GM19467 (cell line): ENCODE measurements around the gene AASDH.
"Not testable (repeated sequence)": the region's sequence is repeated elsewhere in the genome, so short reads cannot be mapped to it uniquely, and the experiment has no call there.

Experiments used
- ATAC-seq: cut with Tn5 transposase; IDR thresholded peaks from one replicate; pipeline ENCODE4 v1.9.1; 2021; ENCODE audit warnings: mild to moderate bottlenecking, moderate library complexity; ENCODE audit not compliant: unreplicated experiment

AASDH gene

GRCh38 chr4:56405016-56405415, 17.7 kb upstream of the AASDH start:
- ATAC-seq = no peak

GRCh38 chr4:56400560-56400959, 13.3 kb upstream of the AASDH start:
- ATAC-seq = no peak

- ATAC-seq = no peak
These were observed 4.0 kb upstream of the AASDH start for GRCh38 chr4:56391270-56391669.

DNA sequence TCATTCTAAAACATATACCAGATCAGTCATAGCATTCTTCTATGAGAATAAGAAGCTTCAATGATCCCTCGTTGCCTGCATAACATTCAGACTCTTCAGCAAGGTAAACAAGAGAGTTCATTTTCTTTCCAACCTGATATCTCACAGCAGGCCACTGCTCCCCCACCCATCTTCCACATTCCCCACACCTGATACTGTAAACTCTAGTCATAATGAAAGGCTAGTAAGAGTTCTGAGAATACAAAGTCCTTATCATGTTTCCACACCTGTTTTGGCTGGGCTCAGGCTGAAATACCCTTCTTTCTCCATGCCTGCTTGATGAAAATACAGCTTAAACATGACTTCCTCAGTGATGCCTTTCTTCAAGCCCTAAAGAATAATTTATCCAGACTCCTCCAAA, 2.3 kb upstream of the AASDH start:
- no peak for ATAC-seq

- no peak for ATAC-seq
These were observed 1.0 kb upstream of the AASDH start for GRCh38 chr4:56388306-56388705.

DNA sequence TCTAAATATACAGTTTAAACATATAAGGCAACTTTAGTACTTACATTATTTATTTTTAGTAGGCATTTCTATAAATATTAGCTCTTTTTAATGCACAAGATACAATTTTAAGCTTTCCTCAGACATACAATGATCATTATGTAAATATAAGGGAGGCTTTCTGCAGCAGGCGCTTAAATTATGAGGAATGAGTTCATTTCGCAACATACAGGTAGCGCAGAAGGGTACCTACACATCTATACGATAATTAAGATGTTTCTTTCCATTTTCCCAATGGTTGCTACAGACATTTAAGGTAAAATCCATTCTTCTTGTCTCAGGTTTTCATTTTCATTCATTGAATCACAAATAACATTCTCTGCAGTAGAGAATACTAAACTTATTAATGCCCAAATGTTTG, 1.2 kb downstream of the AASDH start:
- ATAC-seq = no peak

DNA sequence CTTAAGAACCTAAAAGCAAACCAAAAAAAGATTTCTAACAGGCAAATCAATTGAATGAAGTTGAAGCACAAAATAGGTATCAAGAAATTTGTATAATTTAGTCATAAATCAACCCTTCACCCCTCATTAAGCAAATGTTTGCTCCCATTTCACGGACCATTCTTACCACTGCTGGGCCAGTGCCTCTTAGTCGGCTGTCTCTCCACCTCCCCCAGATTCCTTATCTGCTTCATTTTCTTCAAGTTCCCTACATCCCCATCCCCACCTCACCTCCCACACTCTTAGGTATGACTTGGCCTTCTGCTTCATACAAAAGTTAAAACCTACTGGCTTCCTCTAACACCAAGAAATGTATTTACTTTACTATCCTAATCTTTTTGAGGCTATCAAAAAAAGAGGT, 11.8 kb downstream of the AASDH start:
- no peak for ATAC-seq

DNA sequence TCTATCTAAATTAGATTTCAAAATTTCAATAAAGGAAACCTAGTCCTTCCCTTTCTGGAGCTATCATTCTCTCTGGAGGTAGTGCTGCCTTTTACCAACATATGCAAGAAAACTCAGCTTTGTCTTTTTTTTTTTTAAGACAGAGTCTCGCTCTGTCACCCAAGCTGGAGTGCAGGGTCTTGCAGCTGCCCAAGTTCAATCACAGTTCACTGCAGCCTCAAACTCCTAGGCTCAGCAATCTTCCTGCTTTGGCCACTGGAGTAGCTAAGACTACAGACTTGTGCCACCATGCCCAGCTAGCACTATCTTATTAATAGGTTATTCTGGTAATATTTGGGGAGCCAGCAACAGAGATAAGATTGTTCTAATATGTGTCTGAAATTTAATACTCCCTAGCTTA, 12.3 kb downstream of the AASDH start:
- no peak for ATAC-seq

GRCh38 chr4:56372774-56373173, 14.5 kb downstream of the AASDH start:
- no peak for ATAC-seq

DNA sequence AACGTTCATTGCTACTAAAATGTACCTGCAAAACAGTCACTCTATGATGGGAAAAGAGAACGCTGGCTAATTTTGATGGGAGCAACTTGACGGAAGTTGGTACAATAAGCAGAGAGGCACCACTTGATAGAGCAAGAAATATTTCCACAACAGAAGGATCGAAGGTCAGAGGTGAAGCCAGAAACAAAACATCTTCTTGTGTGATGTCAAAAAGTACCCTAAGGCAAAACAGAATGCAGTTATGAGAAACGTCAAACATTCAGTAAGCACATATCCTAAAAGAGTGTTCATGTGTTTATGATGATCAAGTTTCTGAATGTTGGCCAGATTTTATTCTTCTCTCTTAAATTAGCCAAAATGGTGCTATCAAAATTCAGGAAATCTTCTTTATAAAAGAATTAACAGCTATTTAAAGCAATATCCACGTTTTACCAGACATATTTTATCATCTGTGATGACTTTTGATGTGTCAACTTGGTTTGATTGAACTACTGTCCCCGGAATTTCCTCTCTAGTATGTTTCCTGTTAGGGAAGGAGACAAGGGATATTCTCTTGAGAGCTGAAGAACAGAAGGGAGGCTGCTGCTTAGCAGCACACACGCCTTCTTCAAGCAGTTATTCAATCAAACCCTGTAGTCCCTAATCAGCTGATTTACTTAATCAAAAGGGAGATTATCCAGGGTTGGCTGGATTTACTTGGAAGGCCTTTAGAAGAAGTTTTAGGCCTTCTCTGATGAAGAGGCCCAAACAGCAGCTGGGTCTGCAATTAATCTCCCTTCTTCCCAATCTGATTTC, 15.7 kb downstream of the AASDH start:
- ATAC-seq = no peak

- no peak for ATAC-seq
These were observed 16.9 kb downstream of the AASDH start for GRCh38 chr4:56370377-56370776.

DNA sequence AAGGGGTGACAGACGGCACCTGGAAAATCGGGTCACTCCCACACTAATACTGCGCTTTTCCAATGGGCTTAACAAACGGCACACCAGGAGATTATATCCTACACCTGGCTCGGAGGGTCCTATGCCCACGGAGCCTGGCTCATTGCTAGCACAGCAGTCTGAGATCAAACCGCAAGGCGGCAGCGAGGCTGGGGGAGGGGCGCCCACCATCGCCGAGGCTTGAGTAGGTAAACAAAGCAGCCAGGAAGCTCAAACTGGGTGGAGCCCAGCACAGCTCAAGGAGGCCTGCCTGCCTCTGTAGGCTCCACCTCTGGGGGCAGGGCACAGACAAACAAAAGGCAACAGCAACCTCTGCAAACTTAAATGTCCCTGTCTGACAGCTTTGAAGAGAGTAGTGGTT, 24.3 kb downstream of the AASDH start:
- ATAC-seq = not testable (repeated sequence)

DNA sequence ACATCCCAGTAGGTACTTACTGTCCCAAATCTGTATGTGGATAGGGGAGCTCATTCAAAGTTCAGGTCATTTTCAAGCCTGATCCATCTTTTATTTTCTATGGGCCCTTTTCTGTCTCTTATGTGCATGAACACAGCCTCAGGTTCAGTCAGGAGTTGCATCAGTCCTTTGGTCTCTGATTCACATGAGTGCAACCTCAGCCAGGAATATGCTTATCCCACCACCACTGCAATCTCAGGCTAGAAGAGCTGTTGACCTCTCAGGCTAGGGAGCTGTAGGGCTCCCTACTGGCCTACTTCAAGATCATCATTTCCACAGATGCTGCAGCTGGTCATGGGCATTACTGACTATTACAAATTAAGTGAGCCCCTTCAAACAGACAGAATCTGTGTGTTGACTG, 27.2 kb downstream of the AASDH start:
- no peak for ATAC-seq

DNA sequence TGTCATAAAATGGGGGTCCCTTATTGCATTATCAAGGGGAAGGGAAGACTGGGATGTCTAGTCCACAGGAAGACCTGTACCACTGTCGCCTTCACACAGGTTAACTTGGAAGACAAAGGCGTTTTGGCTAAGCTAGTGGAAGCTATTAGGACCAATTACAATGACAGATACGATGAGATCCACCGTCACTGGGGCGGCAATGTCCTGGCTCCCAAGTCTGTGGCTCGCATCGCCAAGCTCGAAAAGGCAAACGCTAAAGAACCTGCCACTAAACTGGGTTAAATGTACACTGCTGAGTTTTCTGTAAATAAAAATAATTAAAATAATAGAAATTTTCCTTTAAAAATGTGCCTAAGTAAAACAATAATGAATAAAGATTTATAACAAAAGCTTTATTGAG, 30.6 kb downstream of the AASDH start:
- ATAC-seq = no peak

DNA sequence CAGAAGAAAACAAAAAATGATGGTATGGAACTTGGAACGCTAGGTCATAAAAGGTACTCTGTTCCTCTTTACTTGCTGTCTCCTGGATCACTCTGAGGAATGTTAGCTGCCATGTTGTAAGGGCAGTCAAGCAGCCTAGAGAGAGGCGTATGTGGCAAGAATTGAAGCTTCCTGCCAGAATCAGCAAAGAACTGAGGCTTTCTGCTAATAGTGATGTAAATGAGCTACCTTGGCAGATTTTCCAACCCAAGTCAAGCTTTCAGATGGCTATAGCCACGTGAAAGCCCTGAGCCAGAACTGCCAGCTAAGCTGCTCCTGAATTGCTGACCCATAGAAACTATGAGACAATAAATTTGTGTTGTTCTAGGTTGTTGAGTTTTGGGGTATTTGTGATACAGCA, 38.7 kb downstream of the AASDH start:
- no peak for ATAC-seq

GRCh38 chr4:56345458-56345857, 41.8 kb downstream of the AASDH start:
- no peak for ATAC-seq

DNA sequence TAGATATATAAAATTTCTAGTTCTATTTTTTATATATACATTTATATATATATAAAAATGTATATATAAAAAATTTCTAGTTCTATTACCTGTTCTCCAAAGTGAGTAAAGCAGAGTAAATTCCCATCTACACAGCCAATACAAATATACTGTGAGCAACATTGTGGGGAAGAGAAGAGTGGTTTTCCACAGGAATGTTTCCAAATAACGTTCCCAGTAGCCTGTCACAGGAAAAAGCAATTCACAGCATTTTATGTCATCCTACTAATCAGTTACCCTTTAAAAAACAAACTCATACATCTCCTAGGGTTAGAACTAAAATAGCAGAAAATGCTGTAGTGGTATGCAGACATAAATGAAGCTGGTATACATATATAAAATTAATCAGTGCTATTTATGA, 44.5 kb downstream of the AASDH start:
- no peak for ATAC-seq

GRCh38 chr4:56330691-56331090, 56.6 kb downstream of the AASDH start:
- ATAC-seq = no peak

GRCh38 chr4:56326363-56326762, 60.9 kb downstream of the AASDH start:
- ATAC-seq = no peak

- no peak for ATAC-seq
These were observed 63.2 kb downstream of the AASDH start for GRCh38 chr4:56324011-56324610.

- no peak for ATAC-seq
These were observed 64.0 kb downstream of the AASDH start for GRCh38 chr4:56323327-56323726.

DNA sequence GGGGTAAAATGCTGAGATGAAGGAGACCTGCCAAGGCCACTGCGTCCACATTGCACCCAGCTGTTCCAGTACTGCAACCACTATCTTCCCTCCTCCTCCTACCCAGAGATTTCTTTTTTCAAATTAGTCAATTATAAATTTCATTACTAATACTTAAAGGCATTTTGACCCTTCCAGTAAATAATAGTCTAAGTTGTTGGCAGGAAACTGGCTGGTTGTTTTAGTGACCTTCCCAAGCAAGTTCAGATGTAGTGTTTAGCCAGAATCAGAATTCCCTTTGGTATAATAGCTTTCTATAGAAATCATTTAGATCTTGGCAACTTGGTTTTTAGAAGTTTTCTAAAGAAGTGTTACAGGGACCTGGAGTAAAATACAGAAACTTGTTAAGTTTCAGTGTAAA, 66.0 kb downstream of the AASDH start:
- no peak for ATAC-seq

DNA sequence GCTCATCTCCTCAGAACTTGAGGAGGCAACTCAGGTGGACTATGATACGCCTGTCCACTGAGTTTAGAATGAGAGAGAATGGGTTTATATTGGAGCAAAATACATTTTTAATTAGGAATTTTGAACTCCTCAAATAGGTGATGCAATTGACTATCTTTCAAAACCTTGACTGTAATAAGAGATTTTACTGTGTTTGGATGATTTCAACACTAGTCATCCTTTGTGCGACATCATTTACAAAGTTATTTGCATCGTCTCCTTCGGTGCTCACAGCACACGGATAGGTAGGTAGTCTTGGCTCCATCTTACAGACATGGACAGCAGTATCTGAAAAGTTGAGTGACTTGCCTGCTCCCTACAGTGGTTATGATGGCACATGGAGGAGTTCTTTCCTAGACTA, 67.0 kb downstream of the AASDH start:
- no peak for ATAC-seq
